H1 (cell line): Measurements from ENCODE around the gene NFIX. TPM values are rescaled to one million over a fixed set of nuclear protein-coding genes. Genes with fewer than 3 reads are reported as not detected.

ENCODE experiments used
- BRCA1 ChIP-seq: IDR thresholded peaks from 2 replicates; pipeline ENCODE4 v1.6.1; 2012; ENCODE audit warnings: low read depth, low read length, improper control_type of control experiment
- EZH2 ChIP-seq: fragments of 200-600 bp; sonication (generic); IDR thresholded peaks from 2 replicates; pipeline ENCODE4 v1.7.1; 2012; ENCODE audit warnings: low read depth, mild to moderate bottlenecking, moderate library complexity, low read length, inconsistent platforms; ENCODE audit not compliant: severe bottlenecking
- GTF2F1 ChIP-seq: IDR thresholded peaks from 2 replicates; pipeline ENCODE4 v1.6.1; 2012; ENCODE audit warnings: low read depth, low read length, improper control_type of control experiment, borderline replicate concordance
- HDAC6 ChIP-seq: IDR thresholded peaks from one replicate; pipeline ENCODE4 v1.7.1; 2012; ENCODE audit warnings: low read depth, mild to moderate bottlenecking, inconsistent platforms, low read length, moderate library complexity
- JUND ChIP-seq: IDR thresholded peaks from 2 replicates; pipeline ENCODE4 v1.6.1; 2011; ENCODE audit warnings: mild to moderate bottlenecking, improper control_type of control experiment, low read length
- POU5F1 ChIP-seq: IDR thresholded peaks from 2 replicates; pipeline ENCODE4 v1.6.1; 2011; ENCODE audit warnings: low read depth, mild to moderate bottlenecking, low read length, moderate library complexity
- RAD21 ChIP-seq, 2 experiments: IDR thresholded peaks in 1 of 2; conservative IDR thresholded peaks in 1 of 2; 2 replicates each; pipeline ENCODE4 v1.6.1; 2011; ENCODE audit warnings: low read depth in 2 of 2, low read length in 2 of 2, improper control_type of control experiment in 1 of 2, inconsistent platforms in 1 of 2, mild to moderate bottlenecking in 1 of 2, moderate library complexity in 1 of 2
- RNF2 ChIP-seq: fragments of 200-900, 300-1000 bp; sonication (generic); IDR thresholded peaks from 2 replicates; pipeline ENCODE4 v1.7.1; 2016; ENCODE audit warnings: borderline replicate concordance, low read depth, mild to moderate bottlenecking, antibody characterized with exemption, low read length; ENCODE audit not compliant: poor library complexity, severe bottlenecking; ENCODE audit errors: missing control alignments
- SUZ12 ChIP-seq: fragments of 200-600 bp; sonication (generic); IDR thresholded peaks from 2 replicates; pipeline ENCODE4 v1.6.1; 2012; ENCODE audit warnings: mild to moderate bottlenecking, inconsistent platforms, low read length, moderate library complexity, mixed read lengths
- polyA plus RNA-seq, 7 experiments: library from polyadenylated mRNA; depleted of rRNA in 3 of 7; stranded (reverse) in 5 of 7; unstranded in 2 of 7; fragments of >200 nt in 5 of 7; fragments of 200-250 nt in 2 of 7; gene quantifications; 1 replicate in 5 of 7; 2 replicates in 1 of 7; 4 replicates in 1 of 7; pipeline versions ENCODE4 v1.2.1 to v1.2.3, GENCODE V29; 2011 to 2013; ENCODE audit warnings: missing spikeins in 2 of 7, mixed read lengths in 2 of 7
- total RNA-seq: library from RNA; stranded (reverse); fragmentation: NEBNext Ultra II Directional; extraction: Animal tissue kit (Norgen Biotek cat#: 25700); gene quantifications from 2 replicates; pipeline ENCODE4 v1.2.1, GENCODE V29; 2021
- TF ChIP-seq, protein P1 (sequence below): IDR thresholded peaks from 2 replicates; pipeline ENCODE4 v1.6.1; 2012; ENCODE audit warnings: inconsistent platforms
- TF ChIP-seq, protein P2 (sequence below): IDR thresholded peaks from 2 replicates; pipeline ENCODE4 v1.6.1; 2012; ENCODE audit warnings: inconsistent platforms

The NFIX gene
- total and polyA plus RNA-seq, 2 of the 8 experiments (the other 6 are each of a cell fraction or from before 2014, with no cell fraction given), result 0.03 to 0.20 TPM

DNA sequence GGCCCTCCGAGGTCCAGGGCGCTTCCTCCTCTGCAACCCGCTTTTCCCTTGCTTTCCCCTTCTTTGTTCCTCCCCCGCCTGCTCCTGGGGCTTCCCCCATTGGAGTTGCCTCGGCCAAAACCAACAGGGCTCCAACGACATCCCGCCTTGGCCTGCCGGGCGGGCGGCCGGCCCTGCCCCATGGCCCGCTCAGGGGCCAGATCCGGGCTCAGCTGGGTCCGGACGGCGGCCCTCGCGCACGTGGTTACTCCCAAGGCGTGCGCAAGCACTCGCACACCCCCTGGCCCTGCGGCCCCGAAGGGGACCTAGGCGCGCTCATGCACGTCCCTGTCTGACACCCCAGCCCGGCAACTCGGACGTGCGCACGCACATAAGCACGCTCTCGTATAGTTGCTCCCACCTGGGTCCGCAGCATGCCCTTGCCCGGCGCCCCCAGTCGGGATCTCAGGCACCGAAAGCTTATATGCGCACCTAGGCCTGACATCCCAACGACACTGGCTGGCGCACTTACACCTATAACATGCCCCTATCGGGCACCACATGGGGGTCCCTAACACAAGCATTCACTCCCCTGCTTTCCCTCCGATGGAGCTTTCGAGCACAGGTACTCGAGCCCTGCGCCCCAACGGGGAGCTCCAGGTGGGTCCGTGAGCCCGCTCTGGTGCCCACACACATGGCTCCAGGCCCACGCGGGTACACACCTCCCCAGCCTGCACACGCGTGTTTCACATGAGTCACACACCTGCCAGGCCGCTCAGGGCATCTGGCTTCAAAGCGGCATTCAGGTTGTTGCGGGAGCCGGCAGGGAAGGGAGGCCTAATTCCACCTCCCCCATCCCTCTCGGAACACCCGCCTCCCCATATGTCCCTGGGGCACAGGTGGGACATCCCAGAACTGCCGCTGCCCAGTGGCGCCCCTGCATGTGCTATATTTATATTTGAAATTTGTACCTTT, 15.0 kb downstream of the NFIX start (continued):
- TF ChIP-seq RNF2 (peak; percentile 82), BRCA1 (no peak), SUZ12 (peak; percentile 91), EZH2 (peak; percentile 92), JUND (no peak), POU5F1 (no peak), HDAC6 (no peak), GTF2F1 (no peak), RAD21 (IDR thresholded peaks at IDR 0.05 in 1 of 2, conservative IDR thresholded peaks at IDR 0.05 in 1 of 2; ENCODE audit: low read depth in 2 of 2, low read length in 2 of 2) (peak in 1 of 2 experiments; percentile 10; a peak in 1 of 4 replicates)
- TF ChIP-seq, protein P1, sequence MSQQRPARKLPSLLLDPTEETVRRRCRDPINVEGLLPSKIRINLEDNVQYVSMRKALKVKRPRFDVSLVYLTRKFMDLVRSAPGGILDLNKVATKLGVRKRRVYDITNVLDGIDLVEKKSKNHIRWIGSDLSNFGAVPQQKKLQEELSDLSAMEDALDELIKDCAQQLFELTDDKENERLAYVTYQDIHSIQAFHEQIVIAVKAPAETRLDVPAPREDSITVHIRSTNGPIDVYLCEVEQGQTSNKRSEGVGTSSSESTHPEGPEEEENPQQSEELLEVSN, result peak; percentile 54; the same call in 1 of the 2 replicates
- TF ChIP-seq, protein P2, sequence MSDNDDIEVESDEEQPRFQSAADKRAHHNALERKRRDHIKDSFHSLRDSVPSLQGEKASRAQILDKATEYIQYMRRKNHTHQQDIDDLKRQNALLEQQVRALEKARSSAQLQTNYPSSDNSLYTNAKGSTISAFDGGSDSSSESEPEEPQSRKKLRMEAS, result peak; percentile 88
